ENCODE data around the gene FAM171A2. TPM values are rescaled to one million over a fixed set of nuclear protein-coding genes. Genes with fewer than 3 reads are reported as not detected.

Gene FAM171A2
- total RNA-seq, 4 donors from 2014 or later, result 0.42 to 2.0 (median 1.2) TPM

DNA sequence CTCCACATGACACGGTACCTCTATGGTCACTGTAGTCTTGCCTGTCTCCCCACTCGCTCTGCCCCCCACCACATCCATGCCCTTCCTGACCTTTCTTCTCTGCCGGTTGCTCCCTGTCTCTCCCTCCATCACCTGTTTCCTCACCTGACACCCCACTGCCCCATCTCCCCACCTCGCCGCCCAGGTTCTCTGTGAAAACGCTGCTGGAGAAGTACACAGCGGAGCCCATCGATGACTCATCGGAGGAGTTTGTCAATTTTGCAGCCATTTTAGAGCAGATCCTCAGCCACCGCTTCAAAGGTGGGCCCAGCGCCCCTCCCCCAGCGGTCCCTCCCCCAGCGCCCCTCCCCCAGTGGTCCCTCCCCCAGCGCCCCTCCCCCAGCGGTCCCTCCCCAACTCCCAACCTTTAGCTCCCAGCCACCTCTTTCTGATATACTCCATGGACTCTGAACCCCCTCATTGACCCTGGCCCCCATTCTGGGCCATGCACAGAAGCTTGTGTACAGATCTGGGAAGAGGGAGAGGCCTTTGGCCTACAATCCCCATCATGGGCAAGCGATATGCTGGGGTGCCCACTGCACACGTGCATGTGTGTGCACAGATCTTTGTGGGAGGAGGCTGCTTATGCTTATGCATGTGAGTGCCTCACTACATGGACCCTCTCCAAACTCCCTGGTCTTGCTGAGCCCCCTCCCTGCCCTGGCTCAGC, 51.1 kb downstream of the FAM171A2 start:
- Histone ChIP-seq H3K27me3 (peaks cover 9 to 62% (median 38%) of the 10 kb centered on the region in 4 donors), H3K4me1 (peaks cover 17 to 43% (median 38%) of the 10 kb centered on the region in 4 donors), H3K36me3 (no peaks in the 10 kb centered on the region), H3K27ac (replicated peaks in 1 of 4) (no peak overlapping the region), H3K4me3 (no peak overlapping the region), H3K9me3 (no peaks in the 10 kb centered on the region)
- WGBS, result 71% methylated on average over 15 of the region's 17 CpGs
- no peak for DNase-seq (ENCODE audit: extremely low spot score)
- intact Hi-C loops (cut with DNase I), result no loop called here
- TF ChIP-seq EP300 (IDR thresholded peaks at IDR 0.05), result no peak

DNA sequence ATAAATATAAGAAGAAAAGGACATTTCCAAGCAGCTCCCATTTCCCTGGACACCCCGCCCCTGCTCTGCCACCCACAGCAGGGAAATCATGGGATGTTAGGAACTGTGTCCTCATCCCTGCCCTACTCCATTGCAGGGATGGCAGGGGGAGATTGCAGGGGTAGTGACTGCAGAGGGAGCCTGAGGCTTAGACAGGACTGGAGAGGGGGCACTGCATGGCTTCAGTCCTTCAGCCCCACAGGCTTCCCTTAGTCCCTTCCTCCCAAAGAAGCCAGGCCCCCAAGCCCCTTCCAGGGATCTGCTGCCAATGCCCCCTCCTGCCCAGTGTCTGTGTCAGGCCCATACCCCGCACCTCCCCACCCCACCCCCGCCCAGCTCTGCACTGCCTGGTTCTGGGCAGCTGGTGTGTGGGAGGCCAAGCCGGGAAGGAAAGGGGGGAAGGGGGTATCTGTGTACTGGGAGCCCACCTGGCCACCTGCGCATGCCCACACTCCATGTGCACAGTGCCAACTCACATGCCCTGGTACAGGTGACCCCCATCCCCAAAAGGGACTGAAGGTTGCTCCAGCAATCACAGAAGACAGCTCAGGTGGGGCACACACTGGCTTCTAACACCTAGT, 52.0 kb downstream of the FAM171A2 start:
- Histone ChIP-seq H3K9me3 (no peaks in the 10 kb centered on the region), H3K4me3 (no peak overlapping the region), H3K27me3 (peaks cover 9 to 54% (median 29%) of the 10 kb centered on the region in 4 donors), H3K27ac (replicated peaks in 1 of 4) (no peak overlapping the region), H3K36me3 (no peaks in the 10 kb centered on the region), H3K4me1 (peaks cover 21 to 46% (median 42%) of the 10 kb centered on the region in 4 donors)
- intact Hi-C loops (cut with DNase I), result no loop called here
- 94% methylated on average over 2 of the region's 5 CpGs for WGBS
- no peak for TF ChIP-seq POLR2AphosphoS5 (IDR thresholded peaks at IDR 0.05)
- TF ChIP-seq, protein P1, sequence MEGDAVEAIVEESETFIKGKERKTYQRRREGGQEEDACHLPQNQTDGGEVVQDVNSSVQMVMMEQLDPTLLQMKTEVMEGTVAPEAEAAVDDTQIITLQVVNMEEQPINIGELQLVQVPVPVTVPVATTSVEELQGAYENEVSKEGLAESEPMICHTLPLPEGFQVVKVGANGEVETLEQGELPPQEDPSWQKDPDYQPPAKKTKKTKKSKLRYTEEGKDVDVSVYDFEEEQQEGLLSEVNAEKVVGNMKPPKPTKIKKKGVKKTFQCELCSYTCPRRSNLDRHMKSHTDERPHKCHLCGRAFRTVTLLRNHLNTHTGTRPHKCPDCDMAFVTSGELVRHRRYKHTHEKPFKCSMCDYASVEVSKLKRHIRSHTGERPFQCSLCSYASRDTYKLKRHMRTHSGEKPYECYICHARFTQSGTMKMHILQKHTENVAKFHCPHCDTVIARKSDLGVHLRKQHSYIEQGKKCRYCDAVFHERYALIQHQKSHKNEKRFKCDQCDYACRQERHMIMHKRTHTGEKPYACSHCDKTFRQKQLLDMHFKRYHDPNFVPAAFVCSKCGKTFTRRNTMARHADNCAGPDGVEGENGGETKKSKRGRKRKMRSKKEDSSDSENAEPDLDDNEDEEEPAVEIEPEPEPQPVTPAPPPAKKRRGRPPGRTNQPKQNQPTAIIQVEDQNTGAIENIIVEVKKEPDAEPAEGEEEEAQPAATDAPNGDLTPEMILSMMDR (IDR thresholded peaks at IDR 0.05), result no peak
- no peak for TF ChIP-seq POLR2A (IDR thresholded peaks at IDR 0.05; ENCODE audit: low read depth)
- no peak for TF ChIP-seq EP300 (IDR thresholded peaks at IDR 0.05)
- DNase-seq (ENCODE audit: extremely low spot score), result no peak

DNA sequence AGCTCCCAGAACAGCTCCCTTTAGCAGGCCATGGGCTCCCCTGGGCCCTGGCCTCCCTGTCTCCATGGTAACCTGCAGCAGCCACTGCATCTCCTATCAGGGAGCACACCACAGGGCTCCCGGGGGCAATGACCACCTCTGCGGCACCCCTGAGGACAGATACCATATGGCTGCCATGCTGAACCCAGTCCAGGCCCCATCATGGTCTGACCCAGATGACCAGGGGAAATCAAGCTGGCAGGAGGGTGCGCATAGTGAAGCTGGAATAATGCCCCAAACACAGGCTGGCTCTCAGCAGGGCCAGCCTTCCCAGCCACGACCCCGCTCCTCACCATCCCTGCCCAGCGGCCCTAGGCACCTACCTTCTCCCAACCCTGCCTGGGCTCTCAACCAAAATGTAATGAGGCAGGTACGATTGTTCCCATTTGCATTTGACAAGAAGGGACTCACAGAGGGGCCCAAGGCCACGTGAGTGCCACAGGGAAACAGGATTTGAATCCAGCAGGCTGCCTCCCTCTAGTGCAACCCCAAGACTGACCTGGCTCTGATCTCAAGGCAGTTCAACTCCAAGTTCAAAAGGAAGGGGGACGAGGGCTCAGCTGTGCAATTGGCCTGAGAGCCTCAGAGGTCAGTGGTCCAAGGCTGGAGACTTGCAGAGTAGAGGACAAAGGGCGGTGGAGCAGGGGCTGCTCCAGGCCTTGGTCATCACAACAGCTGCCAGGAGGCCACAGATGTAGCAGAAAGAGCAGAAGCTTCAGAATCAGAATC, 52.9 kb downstream of the FAM171A2 start:
- Histone ChIP-seq H3K9me3 (no peaks in the 10 kb centered on the region), H3K27ac (replicated peaks in 1 of 4) (no peak overlapping the region), H3K4me3 (no peak overlapping the region), H3K4me1 (peaks cover 21 to 41% (median 37%) of the 10 kb centered on the region in 4 donors), H3K36me3 (no peaks in the 10 kb centered on the region), H3K27me3 (peaks cover 4 to 45% (median 20%) of the 10 kb centered on the region in 4 donors)
- 69% methylated on average over 7 of the region's 10 CpGs for WGBS
- TF ChIP-seq, protein P1 (IDR thresholded peaks at IDR 0.05), result no peak
- TF ChIP-seq POLR2AphosphoS5 (IDR thresholded peaks at IDR 0.05) (no peak), EP300 (IDR thresholded peaks at IDR 0.05) (no peak), POLR2A (IDR thresholded peaks at IDR 0.05; ENCODE audit: low read depth) (no peak)
- intact Hi-C loops (cut with DNase I), result no loop called here
- no peak for DNase-seq (ENCODE audit: extremely low spot score)

DNA sequence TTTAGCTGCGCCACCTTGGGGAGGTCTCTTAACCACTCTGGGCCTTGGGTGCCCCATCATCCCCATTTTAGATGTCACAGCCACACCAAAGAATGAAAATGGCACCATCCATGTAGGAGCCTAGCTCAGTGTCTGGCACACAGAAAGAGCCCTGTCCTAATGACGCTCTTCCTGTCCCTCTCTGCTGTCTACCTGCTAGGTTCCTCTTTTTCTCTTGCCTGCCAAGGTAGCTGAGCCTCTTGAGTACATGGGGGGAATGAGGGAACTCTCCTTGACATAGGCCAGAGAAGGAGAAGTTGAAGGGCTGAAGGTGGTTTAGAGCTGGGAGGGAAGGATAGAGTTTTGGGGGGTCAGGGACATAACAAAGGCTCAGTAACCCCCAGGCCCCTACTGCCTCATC, 53.5 kb downstream of the FAM171A2 start:
- intact Hi-C loops (cut with DNase I), result no loop called here
- Histone ChIP-seq H3K36me3 (no peaks in the 10 kb centered on the region), H3K4me3 (no peak overlapping the region), H3K9me3 (no peaks in the 10 kb centered on the region), H3K27ac (replicated peaks in 1 of 4) (no peak overlapping the region), H3K27me3 (peaks cover 4 to 39% (median 15%) of the 10 kb centered on the region in 4 donors), H3K4me1 (peaks cover 21 to 35% (median 31%) of the 10 kb centered on the region in 4 donors)
- no peak for DNase-seq (ENCODE audit: extremely low spot score)
- no peak for TF ChIP-seq EP300 (IDR thresholded peaks at IDR 0.05)
- TF ChIP-seq, protein P1 (IDR thresholded peaks at IDR 0.05), result no peak
- WGBS, result 100% methylated on average over 2 of the region's 2 CpGs

DNA sequence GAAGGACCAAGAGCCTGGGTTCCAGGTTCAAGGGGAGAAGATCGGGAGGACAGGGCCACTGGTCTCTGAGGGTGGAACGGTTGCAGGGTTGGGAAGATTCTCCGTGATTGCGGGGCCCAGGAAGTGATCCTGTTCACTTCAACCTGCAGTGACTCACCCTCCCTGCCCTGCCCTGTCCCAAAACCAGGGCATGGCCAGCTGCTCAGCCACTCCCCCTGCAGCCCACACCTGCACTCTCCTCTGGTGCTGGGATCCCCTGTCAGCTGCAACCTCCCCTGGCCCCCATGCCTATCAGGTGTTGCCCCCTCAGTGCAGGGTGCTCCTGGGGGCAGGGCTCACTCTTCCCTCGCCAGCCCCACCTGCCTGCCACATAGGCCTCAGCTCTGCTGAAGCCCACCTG, 54.2 kb downstream of the FAM171A2 start:
- Histone ChIP-seq H3K9me3 (no peaks in the 10 kb centered on the region), H3K27ac (replicated peaks in 1 of 4) (no peak overlapping the region), H3K36me3 (no peaks in the 10 kb centered on the region), H3K4me3 (no peak overlapping the region), H3K4me1 (peaks cover 16 to 27% (median 24%) of the 10 kb centered on the region in 4 donors), H3K27me3 (peaks cover 0 to 32% (median 8%) of the 10 kb centered on the region in 4 donors)
- intact Hi-C loops (cut with DNase I), result no loop called here
- TF ChIP-seq POLR2A (IDR thresholded peaks at IDR 0.05; ENCODE audit: low read depth), result no peak
- no peak for TF ChIP-seq EP300 (IDR thresholded peaks at IDR 0.05)
- no peak for TF ChIP-seq POLR2AphosphoS5 (IDR thresholded peaks at IDR 0.05)
- TF ChIP-seq, protein P1 (IDR thresholded peaks at IDR 0.05), result no peak
- no peak for DNase-seq (ENCODE audit: extremely low spot score)
- WGBS, result 60% methylated on average over 4 of the region's 5 CpGs

Measured in esophagus muscularis mucosa (tissue), 4 donors.